OCI-LY1 (cell line): Measurements from ENCODE around the gene NKAIN2.

Experiments
- H2AFZ ChIP-seq: fragments of 200-600 bp; sonication (generic), shearing (Covaris generic); 2 replicates; pipeline ENCODE4 v1.6.0; 2014; ENCODE audit warnings: antibody characterized with exemption, mild to moderate bottlenecking, low read length
- H3F3A ChIP-seq: fragments of 200-600 bp; sonication (generic), shearing (Covaris generic); 2 replicates; pipeline ENCODE4 v1.6.0; 2014; ENCODE audit warnings: mild to moderate bottlenecking, antibody characterized with exemption, low read length, moderate library complexity; ENCODE audit not compliant: insufficient read depth
- H3K27ac ChIP-seq: fragments of 200-600 bp; sonication (generic); 2 replicates; pipeline ENCODE4 v1.5.1; 2014; ENCODE audit warnings: low read length, mixed run types, mild to moderate bottlenecking, low read depth; ENCODE audit not compliant: poor library complexity, severe bottlenecking
- H3K27me3 ChIP-seq: fragments of 200-600 bp; sonication (generic); 2 replicates; pipeline ENCODE4 v1.6.0; 2014; ENCODE audit warnings: antibody characterized with exemption, mild to moderate bottlenecking, low read length, moderate library complexity; ENCODE audit not compliant: insufficient read depth
- H3K36me3 ChIP-seq: fragments of 200-600 bp; sonication (generic); 2 replicates; pipeline ENCODE4 v1.6.1; 2014; ENCODE audit warnings: mild to moderate bottlenecking, antibody characterized with exemption, low read length, moderate library complexity, mixed read lengths; ENCODE audit not compliant: insufficient read depth
- H3K4me1 ChIP-seq: fragments of 200-600 bp; sonication (generic); 2 replicates; pipeline ENCODE4 v1.5.1; 2014; ENCODE audit warnings: mild to moderate bottlenecking, low read length, moderate library complexity; ENCODE audit not compliant: insufficient read depth, severe bottlenecking
- H3K4me2 ChIP-seq: fragments of 200-600 bp; sonication (generic), shearing (Covaris generic); 2 replicates; pipeline ENCODE4 v1.6.1; 2014; ENCODE audit warnings: low read length
- H3K4me3 ChIP-seq: fragments of 200-600 bp; sonication (generic); 2 replicates; pipeline ENCODE4 v1.5.1; 2014; ENCODE audit warnings: low read length, low read depth, mild to moderate bottlenecking, mixed read lengths; ENCODE audit not compliant: poor library complexity, severe bottlenecking
- H3K79me2 ChIP-seq: fragments of 200-600 bp; shearing (Covaris generic); 2 replicates; pipeline ENCODE4 v1.6.1; 2016; ENCODE audit warnings: mixed run types, low read length, mixed read lengths; ENCODE audit not compliant: insufficient read depth
- H3K9ac ChIP-seq: fragments of 200-600 bp; sonication (generic), shearing (Covaris generic); 2 replicates; pipeline ENCODE4 v1.6.1; 2014; ENCODE audit warnings: mild to moderate bottlenecking, low read length, mixed read lengths
- H3K9me2 ChIP-seq: fragments of 200-600 bp; sonication (generic), shearing (Covaris generic); 2 replicates; pipeline ENCODE4 v1.6.1; 2014; ENCODE audit warnings: low read depth, mild to moderate bottlenecking, low read length, mixed read lengths
- H3K9me3 ChIP-seq: fragments of 200-600 bp; shearing (Covaris generic); 2 replicates; pipeline ENCODE4 v1.6.1; 2014; ENCODE audit warnings: low read length, mixed read lengths
- H4K20me1 ChIP-seq: fragments of 200-600 bp; sonication (generic), shearing (Covaris generic); 2 replicates; pipeline ENCODE4 v1.6.0; 2016; ENCODE audit warnings: mild to moderate bottlenecking, low read length; ENCODE audit not compliant: insufficient read depth
- EZH2 ChIP-seq: fragments of 200-600 bp; sonication (generic), shearing (Covaris generic); IDR thresholded peaks from 2 replicates; pipeline ENCODE4 v1.8.0; 2017; ENCODE audit warnings: borderline replicate concordance, mixed run types, mild to moderate bottlenecking, antibody characterized with exemption, low read length, moderate library complexity, mixed read lengths
- TF ChIP-seq, protein P1 (sequence below): fragments of 200-600 bp; sonication (generic), shearing (Covaris generic); IDR thresholded peaks from 2 replicates; pipeline ENCODE4 v1.5.1; 2017; ENCODE audit warnings: mild to moderate bottlenecking, antibody characterized with exemption, low read length, moderate library complexity, mixed read lengths

The NKAIN2 gene

DNA sequence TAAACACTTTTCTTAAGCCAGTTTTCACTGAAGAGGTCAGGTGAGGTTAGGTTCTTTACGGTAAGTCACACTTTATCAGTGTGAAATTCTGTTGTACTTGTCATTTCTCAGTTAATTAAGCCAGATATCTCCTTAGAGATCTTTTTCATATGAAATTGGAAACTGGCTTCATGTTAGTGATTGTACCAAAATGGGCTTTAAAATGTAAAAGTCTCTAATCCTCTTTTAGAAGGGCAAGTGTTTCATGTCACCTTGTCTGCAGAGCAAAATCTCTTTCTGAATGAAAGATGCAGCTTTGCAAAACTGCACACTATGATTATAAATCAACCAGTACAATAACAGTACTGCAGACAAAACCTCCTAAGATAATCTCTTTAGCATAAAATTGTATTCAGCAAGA is 949.3 kb downstream of the NKAIN2 start:
- Histone ChIP-seq H3K9ac (no peak overlapping the region), H3K9me2 (no peaks in the 10 kb centered on the region), H3K27me3 (no peaks in the 10 kb centered on the region), H3K9me3 (no peaks in the 10 kb centered on the region), H3F3A (no peaks in the 10 kb centered on the region), H4K20me1 (no peaks in the 10 kb centered on the region), H3K4me3 (no peak overlapping the region), H3K4me1 (no peaks in the 10 kb centered on the region), H2AFZ (no peak overlapping the region), H3K27ac (no peak overlapping the region), H3K36me3 (no peaks in the 10 kb centered on the region), H3K4me2 (no peak overlapping the region), H3K79me2 (no peaks in the 10 kb centered on the region)
- TF ChIP-seq, protein P1, sequence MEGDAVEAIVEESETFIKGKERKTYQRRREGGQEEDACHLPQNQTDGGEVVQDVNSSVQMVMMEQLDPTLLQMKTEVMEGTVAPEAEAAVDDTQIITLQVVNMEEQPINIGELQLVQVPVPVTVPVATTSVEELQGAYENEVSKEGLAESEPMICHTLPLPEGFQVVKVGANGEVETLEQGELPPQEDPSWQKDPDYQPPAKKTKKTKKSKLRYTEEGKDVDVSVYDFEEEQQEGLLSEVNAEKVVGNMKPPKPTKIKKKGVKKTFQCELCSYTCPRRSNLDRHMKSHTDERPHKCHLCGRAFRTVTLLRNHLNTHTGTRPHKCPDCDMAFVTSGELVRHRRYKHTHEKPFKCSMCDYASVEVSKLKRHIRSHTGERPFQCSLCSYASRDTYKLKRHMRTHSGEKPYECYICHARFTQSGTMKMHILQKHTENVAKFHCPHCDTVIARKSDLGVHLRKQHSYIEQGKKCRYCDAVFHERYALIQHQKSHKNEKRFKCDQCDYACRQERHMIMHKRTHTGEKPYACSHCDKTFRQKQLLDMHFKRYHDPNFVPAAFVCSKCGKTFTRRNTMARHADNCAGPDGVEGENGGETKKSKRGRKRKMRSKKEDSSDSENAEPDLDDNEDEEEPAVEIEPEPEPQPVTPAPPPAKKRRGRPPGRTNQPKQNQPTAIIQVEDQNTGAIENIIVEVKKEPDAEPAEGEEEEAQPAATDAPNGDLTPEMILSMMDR, result no peak
- no peak for TF ChIP-seq EZH2

DNA sequence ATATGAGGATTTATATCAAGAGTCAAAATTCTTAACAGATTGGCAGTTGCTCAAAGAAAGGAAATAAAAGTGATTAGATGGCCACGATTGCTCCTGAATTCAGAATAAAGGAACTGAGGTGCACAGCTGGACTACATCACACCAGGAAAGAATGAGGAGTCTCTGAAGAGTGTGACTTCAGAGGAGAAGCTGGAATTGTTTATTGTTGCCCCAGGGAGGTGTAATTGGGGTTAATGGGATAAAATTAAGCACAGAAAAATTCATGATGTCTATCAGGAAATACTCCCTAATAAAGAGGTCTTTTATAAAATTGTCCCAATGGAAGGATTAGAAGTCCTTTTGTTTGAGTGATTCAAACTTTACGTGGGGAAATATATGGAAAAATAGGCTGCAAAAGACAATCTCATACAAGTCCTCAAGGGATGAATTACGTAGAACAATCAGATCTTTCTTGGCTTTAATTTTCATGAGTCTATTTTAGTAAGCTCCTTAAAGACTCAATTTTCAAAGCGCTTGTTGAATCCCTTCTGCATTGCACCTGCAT is 950.0 kb downstream of the NKAIN2 start:
- Histone ChIP-seq H3K9me2 (no peaks in the 10 kb centered on the region), H3K9me3 (no peaks in the 10 kb centered on the region), H3K4me1 (no peaks in the 10 kb centered on the region), H3K27me3 (no peaks in the 10 kb centered on the region), H2AFZ (no peak overlapping the region), H3K4me3 (no peak overlapping the region), H3K9ac (no peak overlapping the region), H3K36me3 (no peaks in the 10 kb centered on the region), H3K27ac (no peak overlapping the region), H3F3A (no peaks in the 10 kb centered on the region), H3K4me2 (no peak overlapping the region), H4K20me1 (no peaks in the 10 kb centered on the region), H3K79me2 (no peaks in the 10 kb centered on the region)
- TF ChIP-seq, protein P1, result no peak
- no peak for TF ChIP-seq EZH2

DNA sequence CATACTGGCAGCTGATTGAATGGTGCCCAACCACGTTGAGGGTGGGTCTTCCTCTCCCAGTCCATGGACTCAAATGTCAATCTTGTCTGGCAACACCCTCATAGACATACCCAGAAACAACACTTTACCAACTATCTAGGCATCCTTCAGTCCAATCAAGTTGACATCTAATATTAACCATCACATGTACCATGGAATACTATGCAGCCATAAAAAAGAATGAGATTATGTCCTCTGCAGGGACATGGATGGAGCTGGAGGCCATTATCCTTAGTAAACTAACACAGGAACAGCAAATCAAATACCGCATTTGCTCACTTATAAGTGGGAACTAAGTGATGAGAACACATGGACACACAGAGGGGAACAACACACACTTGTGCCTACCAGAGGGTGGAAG is 951.7 kb downstream of the NKAIN2 start:
- H3K4me3 ChIP-seq, result no peak overlapping the region
- H3K4me2 ChIP-seq, result no peak overlapping the region
- no peaks in the 10 kb centered on the region for H3F3A ChIP-seq
- H3K4me1 ChIP-seq, result no peaks in the 10 kb centered on the region
- H3K27ac ChIP-seq, result no peak overlapping the region
- no peaks in the 10 kb centered on the region for H3K9me2 ChIP-seq
- H3K36me3 ChIP-seq, result no peaks in the 10 kb centered on the region
- TF ChIP-seq EZH2, result no peak
- TF ChIP-seq, protein P1, result no peak
- no peaks in the 10 kb centered on the region for H3K9me3 ChIP-seq
- H2AFZ ChIP-seq, result no peak overlapping the region
- H4K20me1 ChIP-seq, result no peaks in the 10 kb centered on the region
- no peak overlapping the region for H3K9ac ChIP-seq
- H3K27me3 ChIP-seq, result no peaks in the 10 kb centered on the region
- H3K79me2 ChIP-seq, result no peaks in the 10 kb centered on the region
